ENCODE measurements around the gene RAB5IF.

GRCh38 chr20:36645998-36646397, 40.4 kb downstream of the RAB5IF start, which contains the start of gene SLA2:
- TF ChIP-seq POLR2A (IDR thresholded peaks at IDR 0.05) = no peak
- no peak for TF ChIP-seq POLR2AphosphoS5 (IDR thresholded peaks at IDR 0.05)
- TF ChIP-seq CTCF (IDR thresholded peaks at IDR 0.05) = no peak
- no peak for TF ChIP-seq EP300 (IDR thresholded peaks at IDR 0.05)
